Glutamatergic neuron (in vitro differentiated cells): ENCODE results near the gene LZTR1. TPM values are rescaled to one million over a fixed set of nuclear protein-coding genes. Genes with fewer than 3 reads are reported as not detected.
A peak's percentile ranks its signal among the peaks of the same experiment; 100 is the strongest.

ENCODE experiments used
- DNase-seq: peaks from one replicate; pipeline ENCODE4 v3.0.0; 2022
- H3K27ac Mint-ChIP-seq: one replicate; pipeline ENCODE4 v1.8.0; 2020; ENCODE audit warnings: mild to moderate bottlenecking, mixed read lengths, inconsistent platforms; ENCODE audit not compliant: unreplicated experiment
- H3K27me3 Mint-ChIP-seq: one replicate; pipeline ENCODE4 v1.8.0; 2020; ENCODE audit warnings: mild to moderate bottlenecking, moderate library complexity, mixed read lengths, inconsistent platforms; ENCODE audit not compliant: unreplicated experiment
- H3K36me3 Mint-ChIP-seq: one replicate; pipeline ENCODE4 v1.8.0; 2020; ENCODE audit warnings: mild to moderate bottlenecking, mixed read lengths, inconsistent platforms; ENCODE audit not compliant: unreplicated experiment
- H3K4me1 Mint-ChIP-seq: one replicate; pipeline ENCODE4 v1.8.0; 2020; ENCODE audit warnings: mild to moderate bottlenecking, low read depth, mixed read lengths, inconsistent platforms; ENCODE audit not compliant: unreplicated experiment
- H3K4me3 Mint-ChIP-seq: one replicate; pipeline ENCODE4 v1.8.0; 2020; ENCODE audit warnings: mild to moderate bottlenecking, mixed read lengths, inconsistent platforms; ENCODE audit not compliant: unreplicated experiment
- H3K9me3 Mint-ChIP-seq: one replicate; pipeline ENCODE4 v1.8.0; 2020; ENCODE audit warnings: mild to moderate bottlenecking, moderate library complexity, mixed read lengths, inconsistent platforms; ENCODE audit not compliant: unreplicated experiment
- CTCF ChIP-seq: fragments of 200-600 bp; sonication (generic); IDR thresholded peaks from one replicate; pipeline ENCODE4 v1.5.0; 2021; ENCODE audit not compliant: partially characterized antibody, unreplicated experiment
- total RNA-seq: library from RNA; stranded (reverse); fragmentation: NEBNext Ultra II Directional; extraction: Animal tissue kit (Norgen Biotek cat#: 25700); gene quantifications from one replicate; pipeline ENCODE4 v1.2.1, GENCODE V29; 2021; ENCODE audit not compliant: unreplicated experiment

Gene LZTR1
- total RNA-seq, 1 donor from 2014 or later: 165 TPM

DNA sequence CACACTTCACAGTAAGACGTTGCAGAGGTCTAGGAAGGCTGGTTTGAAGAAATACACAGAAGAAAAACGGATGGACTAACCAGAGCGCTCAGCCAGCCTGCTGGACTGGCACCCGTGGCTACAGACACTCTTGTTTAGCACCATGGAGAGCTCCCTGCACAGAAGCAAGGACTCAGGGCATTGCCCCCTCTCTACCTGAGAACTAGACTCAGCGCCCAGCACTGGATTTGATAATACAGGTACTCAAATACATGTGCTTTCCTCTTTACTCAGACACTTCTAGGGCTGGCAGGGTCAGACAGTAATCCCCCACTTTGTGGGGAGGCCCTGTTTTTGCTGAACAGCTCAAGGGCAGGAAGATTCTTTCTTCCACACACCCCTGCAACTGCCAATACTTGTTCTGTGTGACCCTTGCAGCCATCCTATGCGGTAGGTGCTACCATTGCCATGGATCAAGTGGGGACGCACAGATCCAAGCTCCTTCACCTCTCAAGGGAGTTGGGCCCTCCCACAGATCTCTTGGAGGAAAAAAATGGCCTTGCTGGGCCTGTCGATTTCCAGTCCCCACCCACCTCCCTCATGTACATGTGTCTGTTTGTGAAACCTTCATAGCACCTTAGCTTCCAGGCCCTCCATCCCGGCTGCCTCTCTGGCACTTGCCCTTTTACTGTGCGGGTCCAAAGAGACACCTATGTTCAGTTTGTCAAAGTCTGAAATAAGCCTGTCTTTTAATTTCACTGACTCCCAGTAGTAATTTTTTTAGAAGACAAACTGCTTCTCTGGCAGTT is 27.7 kb downstream of the LZTR1 start:
- peaks cover 15% of the 10 kb centered on the region for H3K4me1 Mint-ChIP-seq
- no peak for TF ChIP-seq CTCF
- H3K4me3 Mint-ChIP-seq: no peak overlapping the region
- DNase-seq: no peak
- peaks cover 7% of the 10 kb centered on the region for H3K9me3 Mint-ChIP-seq
- H3K27me3 Mint-ChIP-seq: peaks cover 12% of the 10 kb centered on the region
- H3K36me3 Mint-ChIP-seq: no peaks in the 10 kb centered on the region
- H3K27ac Mint-ChIP-seq: no peak overlapping the region

GRCh38 chr22:21010426-21011113 is 28.5 kb downstream of the LZTR1 start:
- no peak overlapping the region for H3K27ac Mint-ChIP-seq
- no peaks in the 10 kb centered on the region for H3K36me3 Mint-ChIP-seq
- H3K4me3 Mint-ChIP-seq: peak overlapping the region; percentile 57
- DNase-seq: no peak
- H3K9me3 Mint-ChIP-seq: peaks cover 7% of the 10 kb centered on the region
- H3K27me3 Mint-ChIP-seq: peaks cover 18% of the 10 kb centered on the region
- TF ChIP-seq CTCF: no peak
- H3K4me1 Mint-ChIP-seq: peaks cover 21% of the 10 kb centered on the region

DNA sequence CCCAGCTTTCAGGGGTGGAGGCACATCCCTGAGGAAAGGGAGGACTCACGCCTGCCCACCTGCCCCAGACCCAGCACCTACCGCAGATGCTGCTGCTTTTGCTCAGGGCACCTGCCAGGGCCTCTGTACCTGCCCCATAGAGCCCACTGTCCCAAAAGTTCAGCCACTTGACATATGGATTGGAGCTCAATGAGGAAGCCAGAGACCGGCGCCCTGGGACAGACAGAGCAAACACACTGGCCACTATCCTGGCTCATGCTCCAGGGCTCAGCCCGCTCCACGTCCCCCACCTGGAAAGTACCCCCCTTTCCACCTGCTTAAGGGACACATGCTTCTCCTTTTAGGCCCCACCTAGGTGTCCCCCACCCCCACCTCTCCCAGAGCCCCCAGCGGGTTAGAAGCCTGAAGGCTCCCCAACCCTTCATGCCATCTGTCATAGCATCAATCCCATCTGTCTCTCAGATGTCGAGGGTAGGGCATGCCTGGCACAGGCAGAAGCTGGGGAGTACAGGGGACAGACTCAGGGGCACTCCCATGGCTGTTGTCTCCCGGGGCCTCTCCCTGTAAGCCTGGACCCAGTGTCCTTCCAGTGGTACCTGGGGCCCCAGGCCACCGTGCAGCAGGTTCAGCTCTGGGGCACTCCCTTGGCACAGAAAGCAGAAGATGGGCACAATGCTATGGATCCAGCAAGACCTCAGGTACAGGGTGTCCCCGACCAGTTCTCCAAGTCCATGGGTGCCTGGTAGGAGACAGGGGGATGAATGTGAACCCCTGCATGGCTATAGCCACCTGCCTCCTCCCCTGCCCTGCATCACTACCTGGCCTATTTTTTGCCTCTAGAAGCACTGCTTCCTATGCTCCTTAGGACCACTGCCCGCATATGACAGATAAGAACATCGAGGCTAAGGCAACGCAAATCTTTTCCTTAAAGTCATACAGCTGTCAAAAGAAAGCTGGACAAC is 30.6 kb downstream of the LZTR1 start:
- peaks cover 35% of the 10 kb centered on the region for H3K4me1 Mint-ChIP-seq
- TF ChIP-seq CTCF: no peak
- peak overlapping the region; percentile 68 for H3K27ac Mint-ChIP-seq
- H3K27me3 Mint-ChIP-seq: peaks cover 23% of the 10 kb centered on the region
- H3K36me3 Mint-ChIP-seq: no peaks in the 10 kb centered on the region
- peak overlapping the region; percentile 99 for H3K4me3 Mint-ChIP-seq
- peaks cover 10% of the 10 kb centered on the region for H3K9me3 Mint-ChIP-seq
- no peak for DNase-seq

DNA sequence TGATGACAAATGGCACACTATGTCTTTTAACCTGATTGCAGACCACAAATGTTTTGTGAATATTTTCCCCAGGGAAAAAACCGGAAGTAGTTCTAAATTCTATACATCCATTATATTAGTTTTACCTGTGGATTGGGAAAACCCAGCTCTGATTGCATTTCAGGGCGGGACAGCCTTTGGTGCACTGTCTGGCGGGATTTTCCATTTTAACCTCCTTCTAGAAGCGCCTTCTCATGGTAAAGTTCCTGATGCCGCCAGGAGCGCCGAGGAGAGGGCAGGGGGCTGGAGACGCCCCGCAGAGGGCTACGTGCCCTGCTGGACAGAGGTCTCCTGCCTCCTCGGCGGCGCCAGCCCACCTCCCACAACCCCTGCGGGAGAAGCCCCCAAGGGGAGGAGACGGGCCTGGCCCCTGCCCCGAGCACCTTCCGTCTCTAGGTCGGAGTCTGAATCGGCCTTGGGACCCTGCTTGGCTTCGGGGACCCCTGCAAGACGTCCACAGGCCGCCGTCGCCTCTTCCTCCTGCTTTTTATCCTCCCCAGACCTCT is 31.6 kb downstream of the LZTR1 start:
- peak overlapping the region; percentile 92 for H3K27ac Mint-ChIP-seq
- peak overlapping the region; percentile 99 for H3K4me3 Mint-ChIP-seq
- no peaks in the 10 kb centered on the region for H3K36me3 Mint-ChIP-seq
- peaks cover 35% of the 10 kb centered on the region for H3K4me1 Mint-ChIP-seq
- no peak for DNase-seq
- H3K27me3 Mint-ChIP-seq: peaks cover 25% of the 10 kb centered on the region
- peaks cover 10% of the 10 kb centered on the region for H3K9me3 Mint-ChIP-seq
- no peak for TF ChIP-seq CTCF
